C1 segment of cervical spinal cord (tissue), 14 donors: Measurements from ENCODE around the gene PGC.

Source experiments
- DNase-seq, 14 donors: peaks; one replicate each; lab custom pipeline; 2025; lab: John Stamatoyannopoulos, UW

Gene PGC

DNA sequence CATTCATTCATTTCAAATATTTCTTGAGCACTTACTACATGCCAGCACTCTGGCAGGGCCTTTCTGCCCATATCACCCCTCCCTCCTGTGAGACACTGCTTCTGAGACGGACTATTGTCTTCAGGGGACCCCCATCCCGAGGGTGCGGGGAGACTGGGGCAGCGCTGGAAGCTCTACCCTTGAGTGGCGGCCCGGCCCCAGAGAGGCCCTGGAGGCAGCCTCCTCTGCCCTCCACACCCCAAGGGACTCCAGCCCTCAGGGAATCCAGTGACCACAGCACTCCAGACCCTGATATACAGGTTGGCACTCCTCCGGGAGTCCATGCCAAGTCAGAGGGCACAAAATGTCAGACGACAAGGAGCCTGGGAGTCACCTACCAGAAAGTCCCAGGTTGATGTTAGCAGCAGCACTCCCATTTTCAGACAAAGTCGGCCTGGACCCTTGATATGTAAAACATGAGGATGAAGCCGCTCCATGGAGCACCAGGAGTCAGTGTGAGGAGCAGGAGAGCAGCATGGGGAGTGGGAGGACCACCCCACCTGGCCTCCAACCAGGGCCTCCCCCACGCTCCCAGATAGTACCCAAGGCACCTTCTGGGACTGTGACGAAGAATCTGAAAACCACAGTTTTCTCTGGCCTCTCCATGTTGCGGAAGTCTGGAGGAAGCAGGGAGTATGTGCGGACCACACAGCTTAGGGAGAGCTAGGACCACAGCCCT, 32.5 kb downstream of the PGC start:
- DNase-seq = no peak

DNA sequence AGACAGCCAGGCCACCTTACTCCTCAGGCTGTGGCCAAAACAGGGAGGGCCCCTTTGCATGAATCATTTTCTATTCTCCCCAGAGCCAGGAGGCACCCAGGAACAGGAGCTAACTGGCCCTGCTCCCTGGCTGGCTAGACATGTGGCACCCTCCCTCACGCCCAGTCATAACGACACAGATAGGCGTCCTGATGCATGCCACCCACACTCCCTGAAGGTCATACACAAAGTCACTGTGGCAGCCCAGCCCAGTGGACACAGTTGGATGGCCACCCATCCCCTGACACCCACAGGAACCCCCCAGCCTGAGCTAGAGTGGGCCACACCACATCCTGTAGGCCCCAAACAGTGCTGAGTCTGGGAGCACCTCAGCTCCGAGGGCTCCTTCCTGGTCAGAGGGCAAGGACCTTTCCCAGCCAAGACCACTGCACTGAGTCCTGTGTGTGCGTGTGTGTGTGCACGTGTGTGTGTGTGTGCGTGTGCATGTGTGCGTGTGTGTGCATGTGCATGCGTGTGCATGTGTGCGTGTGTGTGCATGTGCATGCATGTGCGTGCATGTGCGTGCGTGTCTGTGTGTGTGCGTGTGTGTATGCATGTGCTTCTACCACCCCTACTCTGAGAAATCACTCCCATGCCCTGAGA, 33.4 kb downstream of the PGC start:
- DNase-seq = peak in 2 of 14 donors; percentile 63 to 70

DNA sequence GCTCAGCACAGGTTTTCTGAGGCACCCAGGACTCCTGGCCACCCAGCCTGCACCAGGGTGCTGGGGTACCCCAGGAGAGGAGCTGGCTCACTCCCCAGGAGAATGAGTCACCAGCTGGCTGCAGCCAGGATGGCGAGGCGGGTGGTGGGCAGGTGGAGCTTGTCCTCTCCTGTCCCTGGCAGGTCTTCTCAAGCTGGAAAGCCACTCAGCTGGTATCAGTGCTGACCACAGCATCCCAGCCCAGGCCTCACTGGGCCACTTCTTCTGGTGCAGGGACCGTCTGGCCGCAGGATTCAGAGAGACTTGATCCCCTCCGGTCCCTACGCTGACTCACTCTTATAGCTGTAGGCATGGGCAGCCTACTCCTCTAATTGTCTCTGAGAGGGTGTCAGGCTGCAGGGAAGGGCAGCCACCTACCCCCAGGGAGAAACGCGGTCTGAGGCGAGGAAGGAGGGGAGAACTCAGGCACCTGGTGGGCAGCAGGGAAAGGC, 34.0 kb downstream of the PGC start:
- peak in 10 of 14 donors; percentile 72 to 93 (median 82) for DNase-seq

DNA sequence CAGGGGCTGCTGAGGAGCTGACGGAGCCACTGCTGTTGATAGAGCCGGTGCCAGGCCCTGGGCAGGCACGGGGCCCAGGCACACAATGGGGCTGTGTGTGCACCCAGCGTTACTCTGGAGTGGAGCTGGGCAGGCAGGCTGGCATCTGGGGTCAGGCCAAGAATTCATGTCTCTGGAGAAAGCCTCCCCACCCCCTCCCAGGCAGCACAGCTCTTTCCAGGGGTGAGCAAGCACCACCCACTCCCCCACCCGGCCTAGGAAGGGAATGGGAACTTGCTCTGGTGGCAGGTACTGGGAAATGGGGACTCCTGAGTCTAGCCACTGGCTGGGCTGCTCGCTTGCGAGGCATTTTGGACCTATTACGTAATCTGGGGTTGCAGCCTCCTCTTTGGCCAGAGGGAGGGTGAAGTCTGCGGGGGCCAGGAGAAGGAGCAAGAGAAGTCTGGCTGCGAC, 34.5 kb downstream of the PGC start:
- DNase-seq = peak in 13 of 14 donors; percentile 72 to 95 (median 91)

DNA sequence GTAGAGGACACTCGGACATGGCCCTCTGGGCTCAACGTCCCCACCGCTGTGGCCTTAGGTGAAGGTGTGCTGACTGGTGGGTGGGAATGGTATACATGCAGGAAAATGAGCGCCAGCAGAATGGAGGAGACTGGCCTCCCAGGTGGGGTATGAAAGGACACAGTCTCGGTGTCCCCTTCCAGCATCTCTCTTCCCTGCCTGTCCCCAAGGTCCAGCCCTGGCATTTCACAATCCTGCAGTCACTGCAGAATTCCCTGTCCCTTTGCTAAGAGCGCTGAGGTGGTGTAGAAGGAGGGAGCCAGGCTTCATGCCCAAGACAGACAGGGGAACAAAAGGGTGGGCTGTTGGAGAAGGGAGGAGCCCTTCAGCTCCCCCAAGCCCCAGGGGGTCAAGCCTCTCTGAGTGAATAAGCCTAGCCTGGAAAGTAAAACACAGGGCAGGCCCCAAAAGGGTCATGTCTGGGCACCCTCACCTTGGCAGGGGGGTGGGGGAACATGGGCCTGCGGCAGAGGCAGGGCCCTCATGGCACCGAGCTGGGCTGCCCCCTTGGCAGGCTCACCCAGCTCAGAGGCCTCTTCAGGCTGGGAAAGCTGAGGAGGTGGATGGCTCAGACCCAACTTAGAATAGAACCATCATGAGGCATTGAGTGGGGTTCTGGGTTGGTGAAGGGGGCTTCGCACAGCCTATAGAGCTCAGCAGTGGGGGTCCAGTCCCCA, 35.7 kb downstream of the PGC start:
- no peak for DNase-seq

DNA sequence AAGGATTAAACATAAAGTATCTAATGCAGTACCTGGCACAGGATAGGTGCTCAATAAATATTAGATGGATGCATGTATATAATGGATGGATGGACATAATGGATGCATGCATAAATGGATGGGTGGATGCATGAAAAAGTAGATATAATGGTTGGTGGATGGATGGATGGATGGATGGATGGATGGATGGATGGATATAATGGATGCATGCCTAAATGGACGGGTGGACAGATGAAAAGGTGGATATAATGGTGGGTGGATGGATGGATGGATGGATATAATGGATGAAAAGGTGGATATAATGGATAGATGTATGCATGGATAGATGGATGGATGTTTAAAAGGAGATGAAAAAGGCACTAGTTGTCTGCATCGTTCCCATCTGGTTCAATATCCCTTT, 37.8 kb downstream of the PGC start:
- DNase-seq = no peak

DNA sequence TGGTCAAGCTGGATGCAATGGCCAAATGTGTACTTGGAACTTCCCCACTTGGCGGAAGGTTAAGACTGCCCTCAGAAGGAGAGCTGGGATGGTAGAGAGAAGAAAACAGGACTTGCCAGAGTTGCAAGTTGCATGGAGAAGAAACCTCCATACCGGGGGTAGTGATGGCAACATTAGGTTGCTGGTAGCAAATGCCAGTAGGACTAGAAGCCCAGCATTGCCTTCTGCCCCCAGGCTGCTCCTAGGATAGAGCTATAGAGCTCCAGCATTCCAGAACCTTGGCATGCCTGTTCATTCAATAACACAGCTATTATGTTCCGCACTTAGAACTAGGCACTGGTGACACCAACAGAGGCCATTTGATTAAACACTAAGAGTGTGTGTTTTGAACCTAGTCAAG, 38.3 kb downstream of the PGC start:
- no peak for DNase-seq

DNA sequence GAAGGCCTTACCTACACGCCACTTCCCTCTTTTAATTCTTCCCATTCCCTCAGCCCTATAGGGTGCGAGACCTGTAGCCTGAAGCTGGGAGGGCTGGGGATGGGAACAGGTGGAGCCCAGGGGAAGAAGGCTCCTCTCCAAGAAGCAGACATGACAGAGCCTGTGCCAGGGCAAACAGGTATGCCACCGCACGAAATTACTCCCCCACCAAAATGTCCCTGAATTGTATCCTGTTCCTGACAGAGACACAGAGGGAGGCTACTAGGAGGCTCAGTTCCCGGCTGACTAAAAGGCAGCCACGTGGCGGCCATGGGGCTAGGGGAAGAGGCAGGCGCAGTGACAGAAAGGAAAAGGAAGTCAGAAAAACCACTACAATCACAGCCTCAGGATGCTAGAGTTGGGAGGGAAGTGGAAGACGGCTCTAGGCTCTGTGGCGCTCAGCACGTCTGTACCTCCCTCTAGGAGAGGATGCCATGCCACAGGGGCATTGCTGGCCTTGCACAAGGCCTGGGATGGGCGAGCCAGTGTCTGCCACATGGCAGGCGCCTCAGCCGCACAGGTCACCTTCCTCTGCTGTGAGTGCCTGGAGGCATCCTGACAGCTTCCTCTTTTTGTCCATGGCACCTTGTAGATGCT, 39.5 kb downstream of the PGC start:
- DNase-seq = peak in 8 of 14 donors; percentile 35 to 80 (median 54)

DNA sequence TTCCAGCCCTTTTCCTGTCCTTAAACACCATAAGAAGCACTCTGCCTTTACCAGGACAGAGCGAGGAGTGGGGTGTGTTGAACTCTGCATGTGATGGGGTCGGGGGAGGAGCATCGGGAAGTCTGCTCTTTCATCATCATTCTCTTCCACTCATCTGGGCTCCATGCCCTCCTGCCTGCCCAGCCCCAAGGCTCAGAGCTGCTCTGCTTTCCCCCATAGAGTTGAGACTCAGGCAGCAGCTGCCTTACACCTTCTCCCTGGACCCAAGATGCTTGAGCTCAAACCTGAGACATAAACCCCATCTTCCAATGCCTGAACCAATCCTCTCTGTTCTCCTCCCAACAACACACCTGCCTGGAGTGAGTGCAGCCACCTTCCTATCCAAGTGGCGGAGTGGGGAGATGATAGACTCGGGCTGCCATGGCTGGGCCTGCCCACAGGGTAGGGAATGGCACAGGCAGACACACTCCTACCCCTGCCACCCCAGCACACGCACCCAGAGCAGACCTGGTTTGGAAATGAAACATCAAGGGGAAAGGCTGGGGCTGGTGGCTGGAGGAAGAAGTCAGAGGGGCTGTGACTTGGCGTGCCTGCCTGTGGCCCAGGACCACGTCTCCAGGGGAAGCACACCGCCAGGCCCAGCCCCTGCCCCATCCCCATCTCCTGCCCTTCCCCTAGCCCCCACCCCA, 40.2 kb downstream of the PGC start:
- peak in 9 of 14 donors; percentile 16 to 74 (median 63) for DNase-seq

DNA sequence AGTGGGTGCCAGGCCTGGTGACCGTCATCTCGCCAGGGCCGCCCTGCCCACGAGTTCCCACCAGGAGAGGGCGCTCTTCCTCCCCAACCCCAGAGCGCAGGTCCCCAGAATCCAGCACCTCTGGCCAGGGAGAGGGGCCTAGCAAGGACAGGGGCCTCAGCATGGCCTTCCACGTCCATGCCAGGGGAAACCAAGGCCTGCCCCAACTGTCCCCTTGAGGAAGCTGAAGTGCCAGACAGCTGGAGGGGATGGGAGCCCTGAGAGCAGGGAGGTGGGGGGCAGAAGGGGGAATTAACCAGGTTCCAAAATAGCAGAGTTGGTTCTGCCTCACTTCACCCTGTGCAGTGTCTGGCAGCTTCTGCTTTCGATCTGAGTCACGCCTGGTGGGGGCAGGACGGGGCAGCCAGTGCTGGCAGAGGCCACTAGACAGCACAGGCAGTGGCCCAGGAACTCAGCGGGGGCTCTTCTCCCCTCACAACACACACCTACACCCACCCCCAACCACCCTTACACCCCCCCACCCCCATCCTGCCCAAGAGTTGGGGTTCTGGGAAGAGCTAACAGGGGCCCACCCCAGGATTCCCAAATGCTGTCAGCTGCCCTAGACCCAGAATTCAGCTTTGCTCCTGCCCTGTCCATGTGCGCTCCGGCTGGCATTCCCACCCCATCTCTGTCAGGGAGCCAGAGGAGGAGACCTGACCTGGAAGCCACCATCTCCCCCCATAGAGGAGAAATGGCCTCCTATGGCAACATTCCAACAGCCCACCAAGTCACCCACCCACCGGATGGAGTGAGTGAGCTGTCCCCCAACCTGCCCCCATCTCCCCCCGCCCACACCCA, 41.0 kb downstream of the PGC start:
- DNase-seq = peak in 11 of 14 donors; percentile 56 to 96 (median 89)

DNA sequence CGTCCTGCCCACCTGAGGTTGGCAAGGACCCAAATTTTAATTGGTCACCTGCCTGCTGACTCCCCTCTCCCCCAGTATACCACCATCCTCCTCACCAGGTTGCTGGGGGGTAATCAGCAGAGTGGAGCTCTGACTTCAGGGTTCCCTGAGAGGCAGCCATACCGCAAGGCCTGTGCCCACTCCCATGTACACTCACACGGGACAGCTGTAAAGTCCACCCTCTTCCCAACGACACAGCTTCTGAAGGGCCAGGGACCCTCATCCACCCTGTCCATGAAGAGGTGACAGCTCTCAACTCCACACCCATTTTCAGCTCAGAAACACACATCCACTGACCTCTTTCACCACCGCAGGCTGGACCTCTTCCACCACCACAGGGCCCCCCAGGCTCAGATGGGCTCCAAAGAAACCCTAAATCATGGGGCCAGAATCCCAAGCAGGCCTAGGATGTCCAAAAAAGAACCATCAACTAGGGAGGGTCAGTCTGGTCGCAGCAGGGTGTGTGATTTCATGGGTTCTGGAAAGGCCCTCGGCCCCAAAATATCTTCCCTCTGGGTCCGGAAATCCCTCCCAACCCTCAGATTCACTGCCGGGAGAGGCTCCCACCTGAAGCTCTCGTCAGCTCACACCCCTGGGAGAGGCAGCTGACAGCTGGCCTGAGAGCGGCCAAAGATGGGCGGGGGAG, 41.7 kb downstream of the PGC start:
- DNase-seq = peak in 1 of 14 donors; percentile 61

DNA sequence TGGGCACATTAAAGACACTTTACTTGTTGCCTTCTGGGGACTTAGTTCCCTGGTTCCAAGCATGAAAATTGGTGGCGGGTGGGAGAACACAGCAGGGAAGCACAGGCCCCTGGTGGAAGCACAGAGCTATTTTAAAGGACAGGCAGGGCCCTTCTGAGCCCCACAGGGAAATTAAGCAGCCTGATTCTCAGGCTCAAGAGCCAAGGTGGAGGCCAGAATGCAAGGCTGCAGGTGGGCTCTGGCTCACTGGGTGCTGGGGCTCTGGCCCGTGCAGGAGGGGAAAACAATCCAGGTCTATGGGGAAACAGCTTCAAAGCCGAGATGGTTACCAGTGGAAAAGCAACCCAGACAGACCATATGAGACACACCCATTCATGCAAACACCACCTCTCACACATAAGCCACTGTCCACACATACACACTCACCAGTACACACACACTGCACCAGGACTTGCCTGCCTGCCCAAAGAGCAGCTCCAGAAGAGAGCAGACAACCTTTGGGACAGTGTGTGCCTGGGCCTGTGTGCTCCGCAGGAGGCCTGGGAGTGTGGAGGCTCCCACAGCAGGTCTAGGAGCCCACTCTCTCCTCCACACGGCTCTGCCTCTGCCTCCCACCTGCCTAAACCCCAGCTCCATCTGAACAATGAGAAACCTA, 42.4 kb downstream of the PGC start:
- peak in 1 of 14 donors; percentile 56 for DNase-seq

DNA sequence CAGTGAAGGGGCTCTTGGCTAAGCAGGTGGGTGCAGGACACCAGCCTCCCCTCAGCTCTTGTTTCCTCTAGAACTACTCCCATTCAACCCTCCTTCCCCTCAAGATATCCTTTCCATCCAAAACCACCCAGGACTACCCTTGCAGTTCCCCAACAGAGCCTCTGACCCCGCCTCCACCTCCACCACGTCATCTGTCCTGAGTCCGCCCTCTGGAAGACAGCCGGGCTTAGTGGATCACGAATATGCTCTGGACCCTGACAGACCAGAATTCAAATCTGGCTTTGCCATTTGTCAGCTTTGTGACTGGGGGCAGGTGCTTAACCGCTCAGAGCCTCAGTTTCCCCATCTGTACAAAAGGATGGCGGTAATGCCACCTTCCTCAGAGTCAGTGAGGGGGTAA, 43.2 kb downstream of the PGC start:
- peak in 4 of 14 donors; percentile 28 to 52 (median 40) for DNase-seq

DNA sequence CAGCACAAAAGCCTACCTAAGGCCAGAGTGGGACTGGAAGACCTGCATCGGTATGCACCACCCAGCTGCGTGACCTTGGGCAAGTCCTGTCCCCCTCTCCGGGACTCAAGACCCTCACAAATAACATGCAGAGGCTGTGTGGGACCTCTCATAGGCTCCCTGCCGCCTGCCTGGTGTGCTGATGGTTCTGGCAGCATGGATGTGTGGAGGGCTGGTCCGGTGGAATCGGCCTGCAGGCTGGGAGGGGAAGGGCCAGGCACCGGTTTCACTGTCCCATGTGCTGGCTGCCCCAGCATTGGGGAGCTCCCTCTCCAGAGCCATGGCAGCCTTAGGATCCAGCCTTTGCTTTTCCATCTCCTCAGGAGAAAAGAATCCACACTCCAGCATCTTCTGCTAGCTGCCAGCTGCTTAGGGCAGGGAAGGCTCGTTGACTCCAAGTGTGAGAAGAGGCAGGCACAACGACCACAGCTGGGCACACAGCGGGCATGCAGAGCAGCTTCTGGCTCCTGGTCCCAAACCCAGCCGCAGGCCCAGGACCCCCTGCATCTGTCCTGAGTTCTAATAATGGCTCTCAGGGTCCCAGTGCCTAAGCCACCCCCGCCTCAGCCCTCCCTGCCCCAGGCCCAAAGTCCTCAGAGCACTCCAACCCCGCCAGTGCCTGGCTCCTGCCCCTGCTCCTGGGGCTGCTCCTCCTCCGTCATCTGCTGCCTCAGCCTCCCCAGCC, 44.3 kb downstream of the PGC start:
- no peak for DNase-seq

DNA sequence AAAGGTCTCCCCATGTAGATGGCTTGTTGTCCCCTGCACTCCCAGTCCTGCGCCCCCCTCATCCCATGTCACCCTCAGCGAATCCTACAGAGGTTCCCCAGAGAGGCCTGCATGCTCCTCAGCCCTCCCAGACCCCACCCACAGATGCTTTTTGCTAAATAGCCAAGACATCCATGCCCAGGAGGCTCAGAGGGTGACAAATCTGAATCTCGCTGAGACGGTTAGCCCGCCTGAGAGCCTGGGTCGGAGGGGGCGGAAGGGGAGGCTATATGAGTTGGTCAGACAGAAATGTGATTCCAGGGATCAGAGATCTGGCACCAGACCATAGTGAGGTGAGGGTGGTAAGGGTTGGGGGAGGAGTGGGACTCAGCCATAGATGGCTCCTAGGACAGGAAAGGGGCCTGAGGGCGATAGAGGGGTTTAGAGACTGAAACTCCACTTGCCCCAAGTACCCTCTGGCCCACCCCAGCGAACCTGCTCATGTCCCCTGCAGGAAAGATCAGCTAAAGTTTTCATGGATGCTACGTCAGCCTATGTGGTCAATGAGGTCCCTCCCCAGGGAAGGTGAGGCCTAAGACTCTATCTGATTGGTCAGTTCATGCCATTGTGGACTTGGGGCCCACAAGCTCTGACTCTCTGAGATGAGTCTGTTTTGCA, 45.0 kb downstream of the PGC start:
- DNase-seq = no peak

DNA sequence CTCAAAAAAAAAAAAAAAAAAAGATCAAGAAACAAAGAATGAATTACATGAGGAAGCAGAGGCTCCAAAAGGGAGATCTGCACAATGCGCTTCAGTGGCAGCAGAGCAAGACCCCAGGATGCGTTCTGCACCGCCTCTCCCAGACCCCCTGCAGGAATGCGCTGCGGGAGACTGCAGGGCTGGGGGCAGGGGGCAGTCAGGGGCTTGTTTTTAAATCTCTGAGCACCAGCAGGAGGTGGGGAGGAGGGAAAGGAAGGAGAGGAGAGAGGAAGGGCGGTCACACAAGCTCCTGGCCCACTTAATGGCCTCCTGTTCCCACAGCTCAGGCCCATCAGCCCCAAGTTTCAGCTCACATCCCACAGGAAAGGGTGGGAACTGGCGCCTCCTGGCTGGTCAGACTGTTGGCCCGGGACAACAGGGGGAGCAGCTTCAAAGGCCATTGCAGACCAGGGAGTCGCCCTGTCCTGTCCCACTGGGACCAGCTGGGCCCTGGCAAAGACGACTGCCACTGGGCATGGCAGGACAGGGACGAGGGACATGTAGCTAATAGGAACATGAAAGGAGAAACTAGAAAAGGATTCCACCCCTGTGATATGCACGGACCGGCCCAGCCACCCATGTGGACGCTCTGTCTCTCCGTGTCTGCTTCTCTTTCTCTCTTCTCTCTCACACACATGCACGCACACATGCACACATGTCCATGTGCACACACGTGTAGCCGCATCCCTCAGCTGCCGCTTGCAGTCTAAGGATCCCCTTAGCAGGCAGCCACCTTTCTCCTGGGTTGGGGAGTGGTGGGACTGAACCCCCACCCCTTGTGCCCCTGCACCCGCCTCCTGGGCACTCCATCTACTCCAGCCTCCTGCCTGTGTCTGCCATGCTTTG, 46.5 kb downstream of the PGC start:
- DNase-seq = peak in 4 of 14 donors; percentile 21 to 57 (median 38)

DNA sequence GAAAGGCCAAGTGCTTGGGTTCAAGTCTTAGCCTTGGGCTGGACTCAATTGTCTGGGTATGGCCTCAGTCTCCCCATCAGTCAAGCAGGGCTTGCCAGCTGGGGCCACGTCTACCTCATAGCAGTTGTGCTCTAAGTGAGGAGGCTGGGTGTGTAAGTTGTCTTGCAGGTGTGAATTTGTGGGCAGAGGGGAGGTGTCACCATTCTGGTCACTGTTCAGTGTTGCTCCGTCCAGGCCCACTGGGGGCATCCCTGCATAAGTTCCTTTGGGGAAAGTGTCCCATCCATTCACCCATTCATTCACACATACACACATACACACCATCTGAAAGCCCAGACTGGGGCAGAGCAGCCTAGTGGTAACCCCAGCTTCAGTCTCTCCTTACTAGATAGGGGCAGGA, 48.1 kb downstream of the PGC start:
- DNase-seq = no peak
